ENCODE measurements around the gene TEX28.
"Not testable (repeated sequence)": the region's sequence is repeated elsewhere in the genome, so short reads cannot be mapped to it uniquely, and the experiment has no call there.

The TEX28 gene

DNA sequence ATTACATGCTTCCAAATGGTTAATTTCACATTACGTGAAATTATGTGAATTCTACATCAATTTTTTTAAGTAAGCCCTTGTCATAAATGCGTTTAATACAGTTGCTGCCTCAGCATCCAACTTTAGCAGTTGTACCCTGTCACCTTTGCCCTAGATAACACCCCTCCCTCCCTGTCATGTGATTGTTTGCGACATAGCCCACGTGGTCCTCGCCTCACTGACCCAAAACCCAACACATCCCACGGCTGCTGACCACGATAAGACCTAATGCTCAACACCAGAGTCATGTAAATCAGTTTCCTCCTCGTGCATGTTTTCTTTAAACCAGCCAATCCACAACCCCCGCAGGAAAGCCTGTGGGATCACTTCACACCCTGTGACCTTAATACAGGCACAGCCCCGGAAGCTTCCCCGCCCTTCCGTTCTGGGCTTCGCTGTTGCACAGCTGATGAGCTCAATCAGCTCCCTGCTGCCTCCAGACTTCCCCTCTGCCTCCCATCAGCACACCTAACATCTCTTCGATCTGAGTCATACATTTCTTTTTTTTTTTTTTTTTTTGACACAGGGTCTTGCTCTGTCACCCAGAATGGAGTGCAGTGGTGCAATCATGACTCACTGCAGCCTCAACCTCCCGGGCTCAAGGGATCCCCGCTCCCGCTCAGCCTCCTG, 47.4 kb downstream of the TEX28 start:
- DNase-seq (ENCODE audit: low spot score): not testable (repeated sequence)

DNA sequence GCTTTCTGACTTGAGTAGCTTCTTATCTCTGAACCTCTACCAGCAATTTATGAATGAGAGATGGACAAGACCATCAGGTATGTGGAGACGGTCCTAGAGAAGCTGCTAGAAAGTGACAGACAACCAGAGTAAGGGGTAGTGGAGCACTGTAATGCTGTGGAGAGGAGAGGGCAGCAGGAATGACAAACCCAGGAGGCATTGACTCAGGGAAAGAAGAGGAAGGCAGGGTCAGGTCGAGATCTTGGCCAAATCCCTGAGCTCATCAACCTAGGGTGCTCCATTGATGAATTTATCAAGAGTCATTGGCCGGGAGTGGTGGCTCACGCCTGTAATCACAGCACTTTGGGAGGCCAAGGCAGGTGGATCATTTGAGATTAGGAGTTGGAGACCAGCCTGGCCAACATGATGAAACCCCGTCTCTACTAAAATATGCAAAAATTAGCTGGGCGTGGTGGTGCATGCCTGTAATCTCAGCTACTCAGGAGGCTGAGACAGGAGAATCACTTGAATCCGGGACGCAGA, 54.9 kb downstream of the TEX28 start:
- DNase-seq (ENCODE audit: low spot score): not testable (repeated sequence)

DNA sequence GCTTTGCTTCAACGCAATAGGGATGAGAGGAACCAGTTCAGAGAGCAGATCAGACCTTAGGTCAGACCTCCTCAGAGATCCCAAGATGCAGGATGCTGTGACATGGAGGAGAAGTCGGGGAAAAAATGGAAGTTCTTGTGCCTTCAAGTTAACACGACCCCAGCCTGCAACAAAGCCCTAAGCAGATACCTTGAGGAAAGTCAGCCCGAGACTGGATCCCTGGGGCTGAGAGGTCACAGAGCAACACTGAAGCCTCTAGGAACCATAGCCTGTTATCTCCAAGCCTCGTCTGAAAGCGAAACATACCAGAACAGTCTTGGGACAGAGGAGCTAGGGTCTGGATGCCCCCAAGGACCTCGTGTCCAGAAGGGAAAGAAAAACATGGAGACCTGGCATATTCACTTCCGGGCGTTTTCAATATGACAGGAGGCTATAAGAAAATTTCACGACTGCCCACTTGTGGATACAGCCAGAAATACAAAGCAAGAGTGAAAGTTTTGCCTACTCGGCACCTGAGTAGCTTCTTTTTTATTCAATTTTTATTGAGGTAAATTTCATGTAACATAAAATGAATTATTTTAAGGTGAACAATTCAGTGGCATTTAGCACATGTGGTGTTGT, 55.9 kb downstream of the TEX28 start:
- not testable (repeated sequence) for DNase-seq (ENCODE audit: low spot score)

DNA sequence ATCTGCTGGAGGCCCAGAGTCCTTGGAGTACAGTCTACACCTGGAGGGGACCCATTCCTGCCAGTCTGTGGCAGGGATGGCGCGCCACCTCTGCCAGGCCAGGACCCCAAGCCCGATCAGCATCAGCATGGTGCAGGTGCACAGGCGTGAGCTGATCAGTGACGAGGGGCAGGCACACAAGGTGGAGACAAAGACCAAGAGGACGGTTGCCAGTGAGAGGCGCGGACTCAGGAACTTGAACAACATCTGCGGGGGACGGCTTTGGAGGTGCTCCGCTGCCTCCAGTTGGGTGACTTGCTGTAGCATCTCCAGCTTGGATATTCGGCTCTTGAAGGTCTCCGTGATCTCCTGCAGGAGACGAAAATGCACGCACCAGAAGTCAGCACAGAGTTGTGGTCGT, 61.3 kb downstream of the TEX28 start:
- not testable (repeated sequence) for DNase-seq (ENCODE audit: low spot score)

DNA sequence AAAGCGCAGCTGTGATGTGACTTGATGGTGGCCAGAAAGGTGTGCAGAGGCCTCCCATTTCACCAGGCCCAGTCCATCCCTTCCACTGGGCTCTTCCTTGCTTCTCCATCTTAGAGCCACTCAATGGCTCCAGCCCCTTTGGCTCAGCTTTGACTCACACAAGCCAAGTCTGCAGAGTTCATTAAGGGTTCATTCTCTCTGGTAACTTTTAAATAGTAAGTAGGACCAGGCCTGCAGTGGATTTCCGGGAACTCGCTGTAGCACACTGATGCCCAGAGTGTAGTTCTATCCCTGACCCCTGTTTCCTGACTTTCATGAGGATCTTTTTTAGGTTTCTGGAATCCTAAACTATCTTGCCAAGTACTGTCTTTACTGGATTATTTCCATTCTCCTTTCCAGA, 63.5 kb downstream of the TEX28 start:
- not testable (repeated sequence) for DNase-seq (ENCODE audit: low spot score)

DNA sequence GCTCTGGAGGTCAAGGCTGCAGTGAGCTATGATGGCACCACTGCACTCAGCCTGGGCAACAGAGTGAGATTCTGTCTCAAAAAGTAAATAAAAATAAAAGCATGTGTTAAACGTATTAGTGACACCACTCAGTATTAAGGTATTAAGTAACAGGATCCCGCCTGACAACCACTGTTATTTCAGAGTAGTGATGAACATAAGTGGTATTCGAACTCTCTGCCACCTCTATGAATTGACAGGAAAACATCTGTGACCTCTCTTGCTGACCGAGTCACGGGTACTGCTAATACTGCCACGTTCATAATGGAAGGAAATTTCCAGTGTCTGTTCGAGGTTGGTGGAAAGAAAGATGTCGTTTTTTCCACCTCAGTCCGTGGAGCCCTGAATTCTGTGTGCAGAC, 68.2 kb downstream of the TEX28 start:
- not testable (repeated sequence) for DNase-seq (ENCODE audit: low spot score)

DNA sequence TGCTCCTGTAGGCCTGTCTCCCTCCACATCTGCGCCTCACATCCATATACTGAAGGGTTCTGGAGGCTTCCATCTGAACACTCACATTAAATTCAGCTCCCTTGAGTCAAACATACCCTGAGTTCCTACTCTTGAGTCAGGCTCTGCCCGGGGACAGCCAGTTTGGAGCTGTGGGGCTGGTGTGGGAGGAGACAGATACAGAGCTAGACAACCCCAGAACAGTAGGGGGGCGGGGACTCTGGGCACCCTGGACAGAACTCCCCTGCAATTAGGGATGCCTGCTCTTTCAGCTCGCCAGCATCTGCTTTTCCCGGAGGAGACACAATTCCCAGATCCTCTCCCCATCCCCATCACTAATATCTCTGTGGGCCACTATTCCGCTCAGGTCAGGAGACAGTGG, 69.6 kb downstream of the TEX28 start:
- not testable (repeated sequence) for DNase-seq (ENCODE audit: low spot score)
